Activated naive CD8-positive, alpha-beta T cell treated with anti-CD3 and anti-CD28 coated beads for 36 hours (primary cell): ENCODE measurements around the gene PNPLA5. TPM values are rescaled to one million over a fixed set of nuclear protein-coding genes. Genes with fewer than 3 reads are reported as not detected.
A peak's percentile ranks its signal among the peaks of the same experiment; 100 is the strongest.

Source experiments
- DNase-seq: peaks from one replicate; pipeline ENCODE4 v3.0.0; 2021
- H3K27ac Mint-ChIP-seq: one replicate; pipeline ENCODE4 v1.8.0; 2022; ENCODE audit warnings: mild to moderate bottlenecking, moderate library complexity, mixed read lengths
- H3K27me3 Mint-ChIP-seq: one replicate; pipeline ENCODE4 v1.8.0; 2022; ENCODE audit warnings: mild to moderate bottlenecking, mixed read lengths
- H3K36me3 Mint-ChIP-seq: one replicate; pipeline ENCODE4 v1.8.0; 2021; ENCODE audit warnings: mild to moderate bottlenecking, mixed read lengths
- H3K4me1 Mint-ChIP-seq: one replicate; pipeline ENCODE4 v1.8.0; 2021; ENCODE audit warnings: mixed read lengths
- H3K4me3 Mint-ChIP-seq: one replicate; pipeline ENCODE4 v1.8.0; 2022; ENCODE audit warnings: mild to moderate bottlenecking, moderate library complexity, mixed read lengths
- H3K9me3 Mint-ChIP-seq: one replicate; pipeline ENCODE4 v1.8.0; 2022; ENCODE audit warnings: mixed read lengths
- total RNA-seq, 2 experiments: library from RNA; stranded (reverse); gene quantifications; one replicate each; pipeline ENCODE4 v1.2.3, GENCODE V29; 2021

Gene PNPLA5
- total RNA-seq, 2 experiments from 2014 or later: not detected

DNA sequence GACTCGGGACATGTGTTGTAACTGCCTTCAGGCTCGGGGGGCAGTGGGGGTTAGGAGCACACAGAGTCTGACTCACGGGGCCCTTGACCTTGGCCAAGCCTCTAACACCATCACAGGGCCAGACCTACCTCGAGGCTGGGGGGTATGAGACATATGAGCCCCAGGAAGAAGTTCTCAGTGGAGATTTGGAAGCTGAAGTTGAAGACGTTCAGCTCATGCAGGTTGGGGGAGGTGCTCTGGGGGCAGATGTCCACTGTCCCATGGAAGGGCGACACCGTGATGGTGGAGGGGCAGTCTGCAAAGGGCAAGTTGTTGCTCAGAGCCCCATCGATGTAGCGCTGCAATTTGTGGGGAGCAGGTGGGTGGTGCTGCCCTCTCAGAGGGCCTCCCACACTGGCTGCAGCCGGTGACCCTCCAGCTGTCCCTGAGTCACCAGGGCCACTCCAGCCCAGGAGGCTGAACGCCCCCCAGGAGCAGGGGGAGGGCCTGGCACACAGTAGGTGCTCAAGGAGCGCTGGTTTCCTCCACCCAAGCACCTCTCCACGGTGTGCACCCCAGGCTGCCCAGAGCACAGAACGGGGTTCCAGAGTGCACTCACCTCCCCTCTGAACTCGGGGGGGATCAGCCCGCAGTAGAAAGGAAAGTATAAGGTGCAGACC lies 2.5 kb downstream of the PNPLA5 start:
- no peaks in the 10 kb centered on the region for H3K4me1 Mint-ChIP-seq
- DNase-seq: no peak
- no peaks in the 10 kb centered on the region for H3K9me3 Mint-ChIP-seq
- no peak overlapping the region for H3K27ac Mint-ChIP-seq
- H3K36me3 Mint-ChIP-seq: no peaks in the 10 kb centered on the region
- no peak overlapping the region for H3K4me3 Mint-ChIP-seq
- H3K27me3 Mint-ChIP-seq: peaks cover 59% of the 10 kb centered on the region

DNA sequence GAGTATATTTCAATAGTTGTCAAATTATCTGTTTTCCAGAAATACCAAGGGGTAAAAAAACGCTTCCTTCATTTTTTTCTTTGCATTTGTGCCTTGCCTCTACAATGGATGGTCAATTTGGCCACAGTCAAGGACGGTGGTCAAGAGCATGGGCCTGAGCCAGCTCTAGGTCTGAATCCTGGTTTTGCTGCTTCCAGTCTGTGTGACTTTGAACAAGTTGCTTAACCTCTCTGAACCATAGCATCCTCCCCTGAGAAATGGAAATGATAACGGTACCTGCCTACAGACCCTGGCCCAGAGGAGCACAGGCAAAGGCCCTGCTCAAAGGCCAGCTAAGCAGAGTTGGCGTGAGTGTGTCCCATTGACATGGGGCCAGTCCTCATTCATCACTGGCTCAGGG lies 3.1 kb downstream of the PNPLA5 start:
- no peak overlapping the region for H3K27ac Mint-ChIP-seq
- no peaks in the 10 kb centered on the region for H3K9me3 Mint-ChIP-seq
- H3K4me3 Mint-ChIP-seq: no peak overlapping the region
- no peaks in the 10 kb centered on the region for H3K36me3 Mint-ChIP-seq
- peaks cover 59% of the 10 kb centered on the region for H3K27me3 Mint-ChIP-seq
- H3K4me1 Mint-ChIP-seq: no peaks in the 10 kb centered on the region
- DNase-seq: no peak

DNA sequence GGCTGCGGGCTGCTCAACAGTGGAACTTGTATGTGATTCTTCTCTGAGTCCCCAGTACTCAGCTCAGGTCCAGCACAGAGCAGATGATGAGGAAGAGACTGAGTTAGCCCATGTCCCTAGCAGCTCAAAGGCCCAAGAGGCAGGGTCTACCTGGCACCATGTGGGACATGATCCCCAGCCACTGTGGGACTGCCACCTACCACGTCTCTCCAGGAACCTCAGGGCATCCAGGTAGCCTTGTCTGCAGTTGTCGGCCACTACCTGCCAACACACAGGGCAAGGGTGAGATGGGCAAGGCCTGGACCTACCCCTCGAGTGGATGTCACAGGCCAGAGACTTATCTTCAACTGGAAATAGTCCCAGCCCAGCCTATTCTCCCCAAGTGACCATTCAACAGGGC lies 4.4 kb downstream of the PNPLA5 start:
- no peaks in the 10 kb centered on the region for H3K4me1 Mint-ChIP-seq
- H3K36me3 Mint-ChIP-seq: no peaks in the 10 kb centered on the region
- no peak for DNase-seq
- H3K9me3 Mint-ChIP-seq: no peaks in the 10 kb centered on the region
- H3K27me3 Mint-ChIP-seq: peaks cover 51% of the 10 kb centered on the region
- H3K27ac Mint-ChIP-seq: no peak overlapping the region
- H3K4me3 Mint-ChIP-seq: no peak overlapping the region

DNA sequence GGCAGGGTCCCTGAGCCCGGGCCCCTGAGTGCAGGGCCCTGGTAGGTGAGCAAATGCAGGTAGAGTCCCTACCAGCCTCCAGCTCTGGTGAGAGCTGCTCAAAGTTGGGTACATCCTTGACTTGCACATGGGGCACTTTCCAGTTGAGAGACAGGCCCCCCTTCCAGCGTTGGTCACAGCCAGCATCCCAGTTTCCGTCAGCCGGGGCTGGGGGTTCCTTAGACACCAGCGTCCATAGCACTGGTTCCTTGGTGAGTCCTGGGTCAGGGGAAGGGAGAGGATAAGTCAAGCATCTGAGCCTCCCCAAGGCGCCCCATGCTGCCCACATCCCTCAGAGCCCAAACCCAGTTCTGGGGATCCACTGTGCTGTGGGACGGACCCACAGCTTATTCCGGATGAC lies 5.6 kb downstream of the PNPLA5 start:
- DNase-seq: no peak
- H3K4me3 Mint-ChIP-seq: no peak overlapping the region
- H3K27me3 Mint-ChIP-seq: peaks cover 43% of the 10 kb centered on the region
- H3K9me3 Mint-ChIP-seq: no peaks in the 10 kb centered on the region
- no peak overlapping the region for H3K27ac Mint-ChIP-seq
- no peaks in the 10 kb centered on the region for H3K4me1 Mint-ChIP-seq
- no peaks in the 10 kb centered on the region for H3K36me3 Mint-ChIP-seq

DNA sequence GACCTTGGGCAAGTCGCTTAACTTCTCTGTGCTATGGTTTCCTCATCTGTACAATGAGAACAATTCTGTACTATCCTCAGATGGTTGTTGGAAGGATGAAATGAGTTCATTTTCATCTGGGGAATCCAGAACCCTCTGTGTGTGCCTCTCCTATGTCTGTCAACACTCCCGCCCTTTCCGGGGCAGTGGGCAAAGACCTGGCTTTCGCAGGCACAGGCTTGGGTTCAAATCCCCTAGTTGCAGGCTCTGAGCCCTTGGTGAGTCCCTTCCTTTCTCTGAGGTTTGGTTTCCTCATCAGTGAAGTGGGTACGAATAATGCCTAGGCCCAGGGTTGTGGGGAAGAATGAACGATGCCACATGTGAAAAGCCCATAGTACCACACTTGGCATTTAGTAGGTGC lies 6.0 kb downstream of the PNPLA5 start:
- Mint-ChIP-seq H3K27ac (no peak overlapping the region), H3K4me1 (no peaks in the 10 kb centered on the region), H3K9me3 (no peaks in the 10 kb centered on the region), H3K27me3 (peaks cover 40% of the 10 kb centered on the region), H3K4me3 (no peak overlapping the region), H3K36me3 (no peaks in the 10 kb centered on the region)
- no peak for DNase-seq

DNA sequence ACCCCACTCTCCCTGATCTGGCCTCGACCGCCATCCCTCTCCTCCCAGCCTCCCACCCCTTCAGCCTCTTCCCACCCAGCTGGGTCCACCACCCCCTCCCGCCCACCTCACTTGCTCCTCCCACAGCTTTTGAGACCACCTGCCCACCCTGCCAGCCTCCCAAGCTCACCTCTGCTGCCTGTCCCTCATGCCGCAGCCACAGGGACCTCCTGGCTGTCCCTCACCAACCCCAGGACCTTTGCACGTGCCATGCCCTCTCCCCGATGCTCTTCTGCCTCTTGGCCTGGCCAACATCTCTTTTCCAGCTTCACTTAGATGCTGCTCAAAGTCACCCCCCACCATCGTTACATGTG lies 6.5 kb downstream of the PNPLA5 start:
- Mint-ChIP-seq H3K9me3 (no peaks in the 10 kb centered on the region), H3K36me3 (no peaks in the 10 kb centered on the region), H3K4me3 (no peak overlapping the region), H3K4me1 (no peaks in the 10 kb centered on the region), H3K27me3 (peaks cover 36% of the 10 kb centered on the region), H3K27ac (no peak overlapping the region)
- no peak for DNase-seq

DNA sequence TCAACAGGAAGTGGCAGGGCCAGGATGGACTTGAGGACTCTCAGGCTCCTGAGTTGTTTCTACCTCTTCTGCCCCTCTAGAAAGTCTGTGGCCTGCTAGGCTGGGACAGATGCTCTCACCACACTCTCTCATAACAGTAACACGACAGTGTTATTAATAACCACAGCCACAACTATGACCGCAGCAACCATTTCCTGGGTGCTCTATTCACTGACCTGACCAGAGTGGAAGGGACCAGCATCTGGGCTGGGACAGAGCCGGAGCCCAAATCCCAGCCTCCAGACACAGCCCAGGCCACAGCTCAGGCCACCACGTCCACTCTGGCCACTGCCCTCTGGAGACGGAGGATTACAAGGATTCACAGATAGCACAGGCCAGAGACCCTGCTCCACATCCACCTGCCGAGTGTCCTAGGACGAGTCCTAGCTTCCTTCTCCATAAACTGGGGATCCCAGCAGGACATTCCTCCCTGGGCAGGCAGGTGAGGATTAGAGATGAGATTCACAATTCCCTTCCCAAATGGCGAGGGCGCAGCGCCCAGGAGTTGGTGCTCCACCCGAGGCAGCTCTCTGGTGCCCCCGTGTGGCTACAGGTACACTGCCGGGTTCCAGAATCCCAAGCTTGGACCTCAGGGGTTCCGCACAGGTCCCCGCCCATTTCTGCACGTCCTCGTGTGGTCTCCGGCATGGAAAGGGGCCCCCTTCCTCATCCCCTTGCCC lies 7.1 kb downstream of the PNPLA5 start:
- H3K4me3 Mint-ChIP-seq: no peak overlapping the region
- no peak overlapping the region for H3K27ac Mint-ChIP-seq
- no peaks in the 10 kb centered on the region for H3K36me3 Mint-ChIP-seq
- peaks cover 33% of the 10 kb centered on the region for H3K27me3 Mint-ChIP-seq
- peak; percentile 59 for DNase-seq
- no peaks in the 10 kb centered on the region for H3K4me1 Mint-ChIP-seq
- H3K9me3 Mint-ChIP-seq: no peaks in the 10 kb centered on the region

DNA sequence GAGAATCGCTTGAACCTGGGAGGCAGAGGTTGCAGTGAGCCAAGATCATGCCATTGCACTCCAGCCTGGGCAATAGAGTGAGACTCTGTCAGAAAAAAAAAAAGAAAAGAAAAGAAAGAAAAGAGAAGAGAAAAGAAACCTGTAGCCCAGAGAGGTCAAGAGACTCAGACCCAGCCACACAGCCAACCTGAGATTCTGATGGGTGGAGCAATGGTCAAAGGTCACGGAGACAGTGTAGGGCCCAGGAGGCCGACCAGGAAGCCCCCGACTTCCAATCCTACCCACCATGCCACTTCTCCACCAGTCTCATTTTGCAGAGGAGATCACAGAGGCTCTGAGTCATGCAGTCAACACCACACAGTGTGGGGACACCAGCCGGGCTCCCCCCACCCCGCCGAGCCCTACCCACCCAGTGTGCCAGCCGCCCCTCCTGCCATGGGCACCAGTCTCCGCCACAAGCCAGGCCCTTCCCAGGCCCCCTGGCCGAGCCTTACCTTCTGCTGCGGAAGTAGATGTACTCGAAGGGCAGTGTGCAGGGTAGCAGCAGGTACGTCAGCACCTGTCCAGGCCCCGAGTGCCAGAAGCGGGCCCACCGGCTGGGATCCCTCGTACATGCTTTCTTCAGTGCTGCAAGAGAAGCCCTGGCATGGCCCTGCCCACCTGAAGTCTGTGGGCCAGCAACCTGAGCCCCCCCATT lies 7.9 kb downstream of the PNPLA5 start:
- Mint-ChIP-seq H3K4me1 (no peaks in the 10 kb centered on the region), H3K36me3 (no peaks in the 10 kb centered on the region), H3K27ac (no peak overlapping the region), H3K4me3 (no peak overlapping the region), H3K9me3 (no peaks in the 10 kb centered on the region), H3K27me3 (peaks cover 30% of the 10 kb centered on the region)
- no peak for DNase-seq

DNA sequence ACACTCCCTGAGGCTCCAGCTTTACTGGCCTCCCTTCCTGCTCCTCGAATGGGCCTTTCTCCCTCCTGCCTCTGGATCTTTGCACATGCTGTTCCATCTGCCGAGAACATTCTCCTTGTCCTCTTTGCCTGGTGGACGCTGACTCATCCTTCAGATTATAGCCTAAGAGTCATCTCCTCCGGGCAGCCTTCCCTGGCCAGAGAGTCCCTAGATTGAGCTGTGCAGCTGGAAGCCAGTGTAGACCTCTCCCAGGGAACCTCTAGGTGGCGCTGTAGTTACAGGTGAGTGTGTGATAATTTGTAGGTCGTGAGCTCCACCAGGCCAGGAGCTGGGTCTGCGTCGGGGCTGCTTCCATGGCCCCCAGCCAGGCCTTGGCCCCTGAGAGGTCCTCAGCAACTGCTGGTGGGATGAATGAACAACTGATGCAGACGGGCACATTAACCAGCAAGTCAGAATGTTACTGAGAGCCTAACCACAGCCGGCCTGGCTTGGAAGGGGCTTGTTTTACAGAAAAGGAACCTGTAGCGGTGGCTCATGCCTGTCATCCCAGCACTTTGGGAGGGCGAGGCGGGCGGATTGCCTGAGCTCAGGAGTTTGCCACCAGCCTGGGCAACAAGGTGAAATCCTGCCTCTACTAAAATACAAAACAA lies 8.7 kb downstream of the PNPLA5 start:
- Mint-ChIP-seq H3K27me3 (peaks cover 23% of the 10 kb centered on the region), H3K4me1 (no peaks in the 10 kb centered on the region), H3K36me3 (no peaks in the 10 kb centered on the region), H3K9me3 (no peaks in the 10 kb centered on the region), H3K4me3 (no peak overlapping the region), H3K27ac (no peak overlapping the region)
- peak; percentile 46 for DNase-seq

DNA sequence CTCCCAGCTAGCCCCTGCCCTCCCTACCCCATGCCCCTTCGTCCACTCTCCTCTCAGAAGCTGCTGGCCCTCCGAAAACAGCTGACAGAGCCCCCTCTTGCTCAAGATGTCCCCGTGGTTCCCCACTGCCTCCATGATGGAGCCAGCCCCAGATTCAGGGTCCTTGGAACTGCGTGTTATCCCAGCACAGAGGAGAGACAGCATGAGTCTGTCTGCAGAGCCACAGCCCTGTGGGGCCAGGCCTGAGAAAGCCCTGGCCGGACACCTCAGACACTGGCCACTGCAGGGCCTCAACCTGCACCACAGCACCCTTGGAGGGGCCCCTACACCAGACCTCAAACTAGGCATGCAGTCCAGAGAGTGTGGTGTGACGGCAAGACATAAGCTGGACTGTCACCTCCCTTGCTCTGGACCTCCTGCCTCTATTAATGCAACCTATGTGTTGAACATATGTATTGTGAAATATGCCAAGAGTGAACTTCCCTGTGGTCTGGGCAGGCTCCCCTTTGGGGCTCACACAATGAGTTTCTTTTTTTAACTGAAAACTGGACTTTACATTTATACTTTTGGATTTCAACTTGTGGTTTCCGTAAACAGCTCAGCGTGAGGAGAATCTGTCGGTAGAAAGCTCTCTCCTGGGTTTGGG lies 9.6 kb downstream of the PNPLA5 start:
- no peaks in the 10 kb centered on the region for H3K9me3 Mint-ChIP-seq
- no peaks in the 10 kb centered on the region for H3K36me3 Mint-ChIP-seq
- H3K4me1 Mint-ChIP-seq: no peaks in the 10 kb centered on the region
- no peak overlapping the region for H3K4me3 Mint-ChIP-seq
- H3K27ac Mint-ChIP-seq: no peak overlapping the region
- no peak for DNase-seq
- peaks cover 25% of the 10 kb centered on the region for H3K27me3 Mint-ChIP-seq

DNA sequence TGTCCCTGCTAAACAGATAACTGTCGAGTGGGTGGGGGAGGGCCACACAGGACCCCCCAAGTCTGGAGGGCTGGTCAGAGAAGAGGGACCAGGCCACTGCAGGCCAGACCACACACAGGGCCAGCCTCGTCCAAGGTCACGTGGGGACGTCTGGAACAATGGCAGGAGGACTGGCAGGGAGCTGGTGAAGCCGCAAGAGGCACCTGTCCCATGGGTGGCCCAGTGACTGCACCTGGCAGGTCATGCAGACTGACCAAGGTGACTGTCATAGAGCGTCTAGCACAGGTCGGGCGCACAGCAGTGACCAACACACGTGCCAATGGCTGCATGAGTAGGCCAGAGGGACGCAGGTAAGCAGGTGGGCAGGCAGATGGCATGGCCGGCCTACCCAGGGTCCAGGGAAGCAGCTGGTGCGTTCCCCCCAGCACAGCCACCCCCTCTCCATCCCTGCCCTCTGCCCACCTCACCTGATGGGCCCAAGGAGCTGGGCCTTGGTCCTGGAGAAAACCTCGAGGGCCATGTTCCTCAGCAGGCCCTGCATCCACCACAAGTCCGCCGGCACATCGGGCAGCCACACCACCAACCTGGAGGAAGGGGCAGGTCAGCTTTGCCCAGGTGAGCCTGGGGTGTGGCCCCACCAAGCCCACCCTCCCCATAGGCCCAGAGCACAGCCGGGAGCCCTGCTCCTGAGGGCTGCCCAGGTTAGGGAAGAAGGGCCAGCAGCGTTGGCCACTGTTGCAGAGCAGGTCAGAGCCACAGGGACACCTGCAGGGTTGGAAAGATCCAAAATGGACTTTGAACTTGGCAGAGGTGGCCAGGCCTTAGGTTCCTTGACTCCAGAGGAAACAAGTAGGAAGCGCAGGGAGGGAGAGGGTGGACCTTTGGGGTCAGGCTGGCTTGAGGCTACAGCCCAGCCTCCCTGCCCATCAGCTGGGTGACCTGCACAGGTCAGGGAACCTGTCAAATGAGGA lies 10.4 kb downstream of the PNPLA5 start:
- H3K27me3 Mint-ChIP-seq: peaks cover 25% of the 10 kb centered on the region
- H3K9me3 Mint-ChIP-seq: no peaks in the 10 kb centered on the region
- no peaks in the 10 kb centered on the region for H3K36me3 Mint-ChIP-seq
- no peaks in the 10 kb centered on the region for H3K4me1 Mint-ChIP-seq
- no peak overlapping the region for H3K4me3 Mint-ChIP-seq
- H3K27ac Mint-ChIP-seq: no peak overlapping the region
- no peak for DNase-seq

DNA sequence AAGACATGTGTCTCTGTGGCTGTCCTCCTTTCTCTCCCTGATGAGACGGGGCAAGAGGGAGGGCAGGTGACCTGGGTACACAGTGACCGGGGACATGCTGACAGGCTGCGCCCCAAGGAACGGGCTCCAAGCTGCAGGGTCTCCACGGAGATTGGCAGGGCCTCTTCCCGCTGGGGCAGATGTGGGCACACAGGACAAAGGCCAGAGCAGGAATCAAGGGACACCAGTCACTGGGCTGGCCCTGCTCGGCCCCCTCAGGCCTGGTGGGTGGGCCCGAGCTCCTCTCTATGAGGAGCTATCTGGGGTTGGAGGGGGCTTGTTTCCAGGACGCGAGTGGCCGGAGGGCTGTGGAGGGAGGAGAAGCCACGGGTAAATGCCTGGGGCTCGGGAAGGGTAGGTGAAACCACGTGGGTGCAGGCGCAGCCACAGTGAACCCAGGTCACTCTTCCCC lies 11.2 kb downstream of the PNPLA5 start:
- no peak overlapping the region for H3K4me3 Mint-ChIP-seq
- H3K9me3 Mint-ChIP-seq: no peaks in the 10 kb centered on the region
- H3K4me1 Mint-ChIP-seq: no peaks in the 10 kb centered on the region
- no peak for DNase-seq
- no peaks in the 10 kb centered on the region for H3K36me3 Mint-ChIP-seq
- H3K27me3 Mint-ChIP-seq: peaks cover 21% of the 10 kb centered on the region
- H3K27ac Mint-ChIP-seq: no peak overlapping the region

DNA sequence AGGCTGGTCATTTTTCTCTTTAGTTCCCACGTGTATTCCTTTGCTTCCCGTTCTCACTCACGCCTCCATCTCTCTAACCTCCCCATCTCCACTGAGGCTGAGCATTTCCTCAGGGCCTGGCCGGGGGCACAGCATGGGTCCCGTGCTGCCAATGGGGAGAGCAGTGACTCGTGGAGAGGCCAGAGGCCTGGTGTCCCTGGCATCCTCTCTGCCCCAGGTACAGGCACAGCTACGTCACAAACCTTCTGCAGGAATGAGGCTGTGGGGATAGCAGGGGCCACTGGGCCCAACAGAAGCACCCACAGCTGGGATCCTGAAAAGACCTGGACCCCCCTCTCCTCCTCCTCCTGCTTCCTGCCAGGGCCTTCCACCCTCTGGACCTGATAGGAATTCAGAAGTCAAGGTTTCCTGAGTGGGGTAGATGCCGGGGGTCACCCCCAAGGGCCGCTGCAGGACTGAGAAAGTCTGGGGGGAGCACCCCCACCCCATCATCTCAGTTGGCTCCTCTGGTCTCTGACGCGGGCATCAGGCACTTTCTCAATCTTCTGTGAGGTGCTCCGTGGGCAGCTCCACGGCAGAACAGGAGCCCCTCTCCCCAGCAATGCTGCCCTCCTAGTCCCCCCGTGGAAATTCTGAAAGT lies 11.8 kb downstream of the PNPLA5 start:
- Mint-ChIP-seq H3K27me3 (peaks cover 17% of the 10 kb centered on the region), H3K4me3 (no peak overlapping the region)
- no peak for DNase-seq

More for the DNA sequence above, 11.8 kb downstream of the PNPLA5 start:
- Mint-ChIP-seq H3K9me3 (no peaks in the 10 kb centered on the region), H3K36me3 (no peaks in the 10 kb centered on the region), H3K4me1 (no peaks in the 10 kb centered on the region), H3K27ac (no peak overlapping the region)
